Neural crest cell (in vitro differentiated cells): ENCODE results near the gene SND1. TPM values are rescaled to one million over a fixed set of nuclear protein-coding genes. Genes with fewer than 3 reads are reported as not detected.

ENCODE experiments used
- DNase-seq: peaks from one replicate; pipeline ENCODE4 v3.0.0; 2021; ENCODE audit warnings: low read depth, mixed read lengths, low spot score
- H3K27ac Mint-ChIP-seq: one replicate; pipeline ENCODE4 v1.8.0; 2021; ENCODE audit warnings: mild to moderate bottlenecking, mixed read lengths; ENCODE audit not compliant: unreplicated experiment
- H3K27me3 Mint-ChIP-seq: 2 replicates; pipeline ENCODE4 v1.8.0; 2021; ENCODE audit warnings: low read depth, mild to moderate bottlenecking, mixed read lengths
- H3K36me3 Mint-ChIP-seq: 2 replicates; pipeline ENCODE4 v1.8.0; 2021; ENCODE audit warnings: low read depth, mild to moderate bottlenecking, mixed read lengths
- H3K4me1 Mint-ChIP-seq: 2 replicates; pipeline ENCODE4 v1.8.0; 2021; ENCODE audit warnings: mixed read lengths
- H3K4me3 Mint-ChIP-seq: one replicate; pipeline ENCODE4 v1.8.0; 2021; ENCODE audit warnings: mild to moderate bottlenecking, mixed read lengths
- H3K9me3 Mint-ChIP-seq: 2 replicates; pipeline ENCODE4 v1.8.0; 2021; ENCODE audit warnings: mixed read lengths
- total RNA-seq: library from RNA; stranded (reverse); gene quantifications from 2 replicates; pipeline ENCODE4 v1.2.1, GENCODE V29; 2021
- TF ChIP-seq, protein P1 (sequence below): fragments of 200-600 bp; sonication (generic); conservative IDR thresholded peaks from 2 replicates; pipeline ENCODE4 v1.5.0; 2021; ENCODE audit warnings: antibody characterized with exemption, mild to moderate bottlenecking

The SND1 gene
- total RNA-seq, 1 donor from 2014 or later: 184 TPM

DNA sequence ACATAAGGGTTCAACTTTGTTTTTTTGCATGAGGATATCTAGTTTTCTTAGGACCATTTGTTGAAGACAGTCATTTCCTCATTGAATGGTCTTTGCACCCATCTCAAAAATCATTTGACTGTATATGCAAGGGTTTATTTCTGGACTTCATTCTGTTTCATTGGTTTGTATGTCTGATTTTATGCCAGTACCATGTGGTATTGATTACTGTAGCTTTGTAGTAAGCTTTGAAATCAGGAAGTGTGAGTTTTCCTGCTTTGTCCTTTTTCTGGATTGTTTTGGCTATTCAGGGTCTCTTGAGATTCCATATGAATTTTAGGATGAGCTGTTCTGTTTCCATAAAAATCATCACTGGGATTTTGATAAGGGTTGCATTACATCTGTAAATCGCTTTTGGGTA is 63.9 kb downstream of the SND1 start:
- H3K4me1 Mint-ChIP-seq: peaks cover 39% of the 10 kb centered on the region
- H3K27ac Mint-ChIP-seq: no peak overlapping the region
- peaks cover 45% of the 10 kb centered on the region for H3K36me3 Mint-ChIP-seq
- no peak overlapping the region for H3K4me3 Mint-ChIP-seq
- H3K9me3 Mint-ChIP-seq: peaks cover 2% of the 10 kb centered on the region
- DNase-seq: no peak
- TF ChIP-seq, protein P1, sequence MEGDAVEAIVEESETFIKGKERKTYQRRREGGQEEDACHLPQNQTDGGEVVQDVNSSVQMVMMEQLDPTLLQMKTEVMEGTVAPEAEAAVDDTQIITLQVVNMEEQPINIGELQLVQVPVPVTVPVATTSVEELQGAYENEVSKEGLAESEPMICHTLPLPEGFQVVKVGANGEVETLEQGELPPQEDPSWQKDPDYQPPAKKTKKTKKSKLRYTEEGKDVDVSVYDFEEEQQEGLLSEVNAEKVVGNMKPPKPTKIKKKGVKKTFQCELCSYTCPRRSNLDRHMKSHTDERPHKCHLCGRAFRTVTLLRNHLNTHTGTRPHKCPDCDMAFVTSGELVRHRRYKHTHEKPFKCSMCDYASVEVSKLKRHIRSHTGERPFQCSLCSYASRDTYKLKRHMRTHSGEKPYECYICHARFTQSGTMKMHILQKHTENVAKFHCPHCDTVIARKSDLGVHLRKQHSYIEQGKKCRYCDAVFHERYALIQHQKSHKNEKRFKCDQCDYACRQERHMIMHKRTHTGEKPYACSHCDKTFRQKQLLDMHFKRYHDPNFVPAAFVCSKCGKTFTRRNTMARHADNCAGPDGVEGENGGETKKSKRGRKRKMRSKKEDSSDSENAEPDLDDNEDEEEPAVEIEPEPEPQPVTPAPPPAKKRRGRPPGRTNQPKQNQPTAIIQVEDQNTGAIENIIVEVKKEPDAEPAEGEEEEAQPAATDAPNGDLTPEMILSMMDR: no peak
- no peaks in the 10 kb centered on the region for H3K27me3 Mint-ChIP-seq

DNA sequence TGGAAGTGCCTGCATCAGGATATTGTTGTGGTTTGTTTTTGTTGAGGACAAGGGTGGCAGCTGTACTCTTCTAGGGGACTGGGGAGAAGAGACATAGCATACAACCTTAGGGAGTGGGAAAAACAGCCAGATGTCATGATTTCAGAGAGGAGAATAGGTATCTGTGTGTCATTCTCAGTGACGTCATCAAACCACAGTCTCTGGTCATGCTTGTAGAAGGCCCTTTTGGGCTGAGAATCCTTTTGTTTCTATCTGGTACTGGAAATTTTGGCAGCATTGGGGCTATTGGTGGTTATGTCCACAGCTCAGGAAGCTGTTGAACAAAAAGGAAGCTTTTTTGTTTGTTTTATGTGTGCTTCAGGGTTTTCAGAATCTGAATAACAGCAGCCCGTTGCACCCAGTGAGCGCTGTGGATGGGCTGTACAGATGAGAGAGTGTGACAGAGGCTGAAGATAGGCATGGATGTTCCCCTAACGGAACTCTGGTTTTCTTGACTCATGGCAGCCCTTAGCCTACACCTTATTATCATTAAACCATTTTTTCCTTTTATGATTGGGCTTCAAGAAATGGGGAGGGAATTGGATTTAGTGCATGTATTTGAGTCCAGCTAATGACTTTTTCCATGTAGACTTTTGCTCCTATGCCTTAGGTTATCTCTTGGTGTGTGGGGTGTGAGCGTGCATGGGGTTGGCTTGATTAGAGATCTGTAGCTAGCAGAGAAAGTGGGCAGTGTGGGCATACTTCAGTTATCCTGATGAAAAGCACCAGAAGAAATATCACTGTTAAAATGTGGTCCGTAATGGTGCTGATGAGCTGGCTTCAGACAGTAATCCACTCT is 65.7 kb downstream of the SND1 start:
- peaks cover 2% of the 10 kb centered on the region for H3K9me3 Mint-ChIP-seq
- H3K4me3 Mint-ChIP-seq: no peak overlapping the region
- H3K36me3 Mint-ChIP-seq: peaks cover 34% of the 10 kb centered on the region
- peaks cover 35% of the 10 kb centered on the region for H3K4me1 Mint-ChIP-seq
- DNase-seq: no peak
- TF ChIP-seq, protein P1: no peak
- H3K27ac Mint-ChIP-seq: no peak overlapping the region
- no peaks in the 10 kb centered on the region for H3K27me3 Mint-ChIP-seq

DNA sequence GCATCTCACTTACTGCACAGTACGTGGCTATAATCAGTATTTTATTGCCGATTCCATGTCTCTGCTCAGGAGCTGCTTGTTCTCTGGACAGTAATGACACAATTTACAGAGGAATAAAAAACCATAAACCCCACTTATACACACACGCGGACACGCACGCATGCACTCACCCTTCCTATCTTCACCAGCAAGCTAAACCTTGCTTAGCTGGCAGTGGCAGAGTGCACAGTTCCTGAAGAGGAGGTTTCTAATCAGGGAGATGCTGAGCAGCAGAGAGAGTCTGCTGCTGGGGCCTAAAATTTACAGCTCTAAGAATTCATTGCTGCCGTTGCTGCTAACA is 66.3 kb downstream of the SND1 start:
- no peaks in the 10 kb centered on the region for H3K27me3 Mint-ChIP-seq
- peaks cover 32% of the 10 kb centered on the region for H3K4me1 Mint-ChIP-seq
- H3K9me3 Mint-ChIP-seq: peaks cover 2% of the 10 kb centered on the region
- TF ChIP-seq, protein P1: no peak
- no peak overlapping the region for H3K4me3 Mint-ChIP-seq
- H3K36me3 Mint-ChIP-seq: peaks cover 34% of the 10 kb centered on the region
- no peak overlapping the region for H3K27ac Mint-ChIP-seq
- no peak for DNase-seq

DNA sequence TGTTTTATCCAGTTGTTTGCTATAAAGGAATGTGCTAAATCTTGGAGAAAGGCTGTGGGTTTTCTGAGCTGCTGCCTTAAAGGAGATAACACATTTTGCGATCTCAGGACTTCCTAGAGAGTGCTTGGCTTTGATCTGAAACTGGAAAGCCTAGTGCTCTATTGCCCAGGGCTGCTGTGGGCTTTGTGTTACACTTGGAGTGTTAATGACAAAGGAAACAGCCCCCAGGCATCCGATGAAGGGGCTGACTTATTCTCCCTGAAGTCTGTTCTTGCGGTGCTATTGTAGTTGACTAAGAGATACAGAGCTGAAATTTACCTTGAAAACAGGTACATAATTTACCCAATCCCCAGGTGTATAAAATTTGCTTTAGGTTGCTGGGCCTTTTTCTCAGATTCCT is 74.5 kb downstream of the SND1 start:
- Mint-ChIP-seq H3K4me1 (peaks cover 16% of the 10 kb centered on the region), H3K27me3 (no peaks in the 10 kb centered on the region), H3K27ac (peak overlapping the region; percentile 16), H3K9me3 (no peaks in the 10 kb centered on the region), H3K36me3 (peaks cover 21% of the 10 kb centered on the region), H3K4me3 (no peak overlapping the region)
- DNase-seq: no peak
- TF ChIP-seq, protein P1: no peak

DNA sequence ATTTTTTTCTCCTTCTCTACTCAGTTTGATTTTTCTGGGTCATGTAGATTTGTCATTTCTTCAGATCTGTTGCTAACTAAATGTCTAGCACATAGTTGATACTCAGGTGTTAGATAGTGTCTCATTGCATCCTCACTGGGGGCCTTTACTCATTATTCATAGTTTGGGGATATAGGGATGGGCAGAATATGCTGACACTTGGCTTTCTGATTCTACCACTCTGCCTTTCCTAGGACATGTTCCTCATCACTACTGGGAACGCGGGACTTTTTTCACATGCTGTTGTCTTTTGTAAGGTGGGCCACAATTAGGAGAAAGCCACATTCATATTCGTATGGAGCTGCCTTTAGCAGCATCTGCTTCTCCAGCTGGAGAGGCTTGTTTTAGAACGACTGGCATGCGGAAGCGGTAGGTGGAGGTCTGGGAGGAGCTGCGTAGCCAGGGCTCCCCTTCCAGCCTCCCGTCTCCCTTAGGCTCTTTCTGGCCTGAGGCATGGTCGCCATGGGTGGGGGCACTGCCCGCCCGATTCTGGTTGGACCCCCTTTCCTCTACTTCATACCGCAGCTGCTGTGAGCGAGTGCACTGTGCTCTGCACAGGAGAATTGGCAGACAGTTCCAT is 78.8 kb downstream of the SND1 start:
- no peak for DNase-seq
- H3K36me3 Mint-ChIP-seq: peaks cover 5% of the 10 kb centered on the region
- H3K9me3 Mint-ChIP-seq: no peaks in the 10 kb centered on the region
- peak overlapping the region; percentile 0 for H3K27ac Mint-ChIP-seq
- TF ChIP-seq, protein P1: no peak
- no peaks in the 10 kb centered on the region for H3K27me3 Mint-ChIP-seq
- no peak overlapping the region for H3K4me3 Mint-ChIP-seq
- peaks cover 26% of the 10 kb centered on the region for H3K4me1 Mint-ChIP-seq
